T-helper 9 cell (primary cell): ENCODE data around the gene ITGA5.

Experiments
- DNase-seq: peaks from one replicate; pipeline ENCODE4 v3.0.0-alpha.2; 2020

Gene ITGA5

GRCh38 chr12:54388237-54389133 is 30.6 kb downstream of the ITGA5 start:
- DNase-seq: no peak

GRCh38 chr12:54387114-54387467 is 32.0 kb downstream of the ITGA5 start:
- no peak for DNase-seq

- no peak for DNase-seq
Measured at GRCh38 chr12:54386403-54387113, 32.5 kb downstream of the ITGA5 start.

- DNase-seq: no peak
Measured at GRCh38 chr12:54385251-54385914, 33.7 kb downstream of the ITGA5 start.

GRCh38 chr12:54384591-54385041 is 34.5 kb downstream of the ITGA5 start, which contains the start of gene ZNF385A:
ZNF385A (minus strand) TSS chr12:54384733; CDS start chr12:54384514, 219 bp downstream.
- DNase-seq: no peak

- DNase-seq: no peak
Measured at GRCh38 chr12:54383041-54383609, 35.9 kb downstream of the ITGA5 start.

- no peak for DNase-seq
Measured at GRCh38 chr12:54381136-54381535, 37.9 kb downstream of the ITGA5 start.

GRCh38 chr12:54379398-54380201 is 39.5 kb downstream of the ITGA5 start:
- peak; percentile 91 for DNase-seq

GRCh38 chr12:54378796-54379397 is 40.2 kb downstream of the ITGA5 start:
- DNase-seq: no peak

GRCh38 chr12:54377797-54378515 is 41.1 kb downstream of the ITGA5 start:
- no peak for DNase-seq

- no peak for DNase-seq
Measured at GRCh38 chr12:54377007-54377406, 42.1 kb downstream of the ITGA5 start.

- no peak for DNase-seq
Measured at GRCh38 chr12:54376596-54376995, 42.5 kb downstream of the ITGA5 start.

GRCh38 chr12:54375259-54375579 is 43.8 kb downstream of the ITGA5 start:
- DNase-seq: no peak

- no peak for DNase-seq
Measured at GRCh38 chr12:54374562-54375258, 44.4 kb downstream of the ITGA5 start.

GRCh38 chr12:54373649-54374561 is 45.2 kb downstream of the ITGA5 start:
- no peak for DNase-seq

GRCh38 chr12:54372113-54372806 is 46.8 kb downstream of the ITGA5 start:
- no peak for DNase-seq

GRCh38 chr12:54371328-54372112 is 47.5 kb downstream of the ITGA5 start:
- DNase-seq: no peak
